Posterior cingulate gyrus (tissue), 11 donors: ENCODE measurements around the gene ADIPOR2.
"Not testable (repeated sequence)": the region's sequence is repeated elsewhere in the genome, so short reads cannot be mapped to it uniquely, and the experiment has no call there.

Experiments
- DNase-seq, 10 donors: peaks; one replicate each; pipeline versions ENCODE4 v3.0.0 to v3.0.0-alpha.2; 2020 to 2021; ENCODE audit warnings: mixed read lengths in 3 of 10
- intact Hi-C: fragments of 100-400 bp; cut with DNase I; formaldehyde crosslinking; loops from one replicate; pipeline ENCODE4 v1.15.1; 2023

Gene ADIPOR2

GRCh38 chr12:1728824-1729223 lies 38.0 kb downstream of the ADIPOR2 start:
- intact Hi-C loops = no loop called here
- no peak for DNase-seq

GRCh38 chr12:1731019-1731687 lies 40.3 kb downstream of the ADIPOR2 start:
- intact Hi-C loops = no loop called here
- no peak for DNase-seq

- intact Hi-C loops = not testable (repeated sequence)
- DNase-seq = peak in 2 of 10 donors; percentile 25 to 82
Observed at GRCh38 chr12:1731688-1732078, 40.8 kb downstream of the ADIPOR2 start.

GRCh38 chr12:1732914-1733313 lies 42.0 kb downstream of the ADIPOR2 start:
- intact Hi-C loops = no loop called here

GRCh38 chr12:1733712-1734111 lies 42.8 kb downstream of the ADIPOR2 start:
- DNase-seq, intact Hi-C loops: not testable (repeated sequence)

More at GRCh38 chr12:1732914-1733313, 42.0 kb downstream of the ADIPOR2 start:
- no peak for DNase-seq

- intact Hi-C loops = no loop called here
- DNase-seq = no peak
Observed at GRCh38 chr12:1737652-1738286, 46.9 kb downstream of the ADIPOR2 start.

GRCh38 chr12:1738446-1738845 lies 47.6 kb downstream of the ADIPOR2 start:
- intact Hi-C loops = no loop called here
- no peak for DNase-seq

- DNase-seq = no peak
- intact Hi-C loops = no loop called here
Observed at GRCh38 chr12:1739368-1739767, 48.5 kb downstream of the ADIPOR2 start.

GRCh38 chr12:1740161-1740948 lies 49.5 kb downstream of the ADIPOR2 start:
- no peak for DNase-seq

GRCh38 chr12:1741154-1741949 lies 50.5 kb downstream of the ADIPOR2 start:
- DNase-seq = no peak
- intact Hi-C loops = no loop called here

More at GRCh38 chr12:1740161-1740948, 49.5 kb downstream of the ADIPOR2 start:
- intact Hi-C loops = no loop called here

- DNase-seq = no peak
- intact Hi-C loops = no loop called here
Observed at GRCh38 chr12:1744932-1745331, 54.1 kb downstream of the ADIPOR2 start.

- DNase-seq = no peak
- intact Hi-C loops = no loop called here
Observed at GRCh38 chr12:1747609-1748008, 56.7 kb downstream of the ADIPOR2 start.

- intact Hi-C loops = no loop called here
- no peak for DNase-seq
Observed at GRCh38 chr12:1749019-1749418, 58.1 kb downstream of the ADIPOR2 start.

GRCh38 chr12:1750300-1750699 lies 59.4 kb downstream of the ADIPOR2 start:
- intact Hi-C loops = no loop called here

GRCh38 chr12:1758376-1758775 lies 67.5 kb downstream of the ADIPOR2 start:
- no peak for DNase-seq
- intact Hi-C loops = no loop called here

More at GRCh38 chr12:1750300-1750699, 59.4 kb downstream of the ADIPOR2 start:
- DNase-seq = no peak

GRCh38 chr12:1758887-1759286 lies 68.0 kb downstream of the ADIPOR2 start:
- intact Hi-C loops = no loop called here
- DNase-seq = no peak

- intact Hi-C loops = no loop called here
- no peak for DNase-seq
Observed at GRCh38 chr12:1760566-1761382, 69.9 kb downstream of the ADIPOR2 start.

GRCh38 chr12:1761857-1762256 lies 71.0 kb downstream of the ADIPOR2 start:
- intact Hi-C loops = no loop called here
- peak in 1 of 10 donors; percentile 85 for DNase-seq

- no peak for DNase-seq
- intact Hi-C loops = no loop called here
Observed at GRCh38 chr12:1763153-1763552, 72.3 kb downstream of the ADIPOR2 start.

GRCh38 chr12:1766110-1766509 lies 75.2 kb downstream of the ADIPOR2 start:
- intact Hi-C loops = no loop called here
- no peak for DNase-seq
